ENCODE measurements around the gene LGALS3BP.

Gene LGALS3BP

GRCh38 chr17:78999056-78999768 is 19.5 kb upstream of the LGALS3BP start:
- no peak for DNase-seq (ENCODE audit: low read depth in 2 of 2)

- DNase-seq (ENCODE audit: low read depth in 2 of 2): no peak
These were observed 18.8 kb upstream of the LGALS3BP start for GRCh38 chr17:78998311-78999055.

GRCh38 chr17:78997881-78998280 is 18.2 kb upstream of the LGALS3BP start:
- DNase-seq (ENCODE audit: low read depth in 2 of 2): no peak

GRCh38 chr17:78997231-78997741 is 17.6 kb upstream of the LGALS3BP start:
- no peak for DNase-seq (ENCODE audit: low read depth in 2 of 2)

- DNase-seq (ENCODE audit: low read depth in 2 of 2): no peak
These were observed 17.1 kb upstream of the LGALS3BP start for GRCh38 chr17:78996781-78997201.

GRCh38 chr17:78995761-78996451 is 16.2 kb upstream of the LGALS3BP start:
- DNase-seq (ENCODE audit: low read depth in 2 of 2): no peak

GRCh38 chr17:78995022-78995760 is 15.5 kb upstream of the LGALS3BP start:
- no peak for DNase-seq (ENCODE audit: low read depth in 2 of 2)

- no peak for DNase-seq (ENCODE audit: low read depth in 2 of 2)
These were observed 14.4 kb upstream of the LGALS3BP start for GRCh38 chr17:78993981-78994671.

- DNase-seq (ENCODE audit: low read depth in 2 of 2): no peak
These were observed 13.7 kb upstream of the LGALS3BP start for GRCh38 chr17:78993241-78993956.

GRCh38 chr17:78992542-78993212 is 13.0 kb upstream of the LGALS3BP start:
- DNase-seq (ENCODE audit: low read depth in 2 of 2): no peak

GRCh38 chr17:78991906-78992532 is 12.3 kb upstream of the LGALS3BP start:
- DNase-seq (ENCODE audit: low read depth in 2 of 2): no peak

GRCh38 chr17:78991017-78991738 is 11.5 kb upstream of the LGALS3BP start:
- DNase-seq (ENCODE audit: low read depth in 2 of 2): no peak

- DNase-seq (ENCODE audit: low read depth in 2 of 2): no peak
These were observed 10.8 kb upstream of the LGALS3BP start for GRCh38 chr17:78990349-78991016.

GRCh38 chr17:78988152-78988551 is 8.4 kb upstream of the LGALS3BP start:
- DNase-seq (ENCODE audit: low read depth in 2 of 2): no peak

- no peak for DNase-seq (ENCODE audit: low read depth in 2 of 2)
These were observed 7.1 kb upstream of the LGALS3BP start for GRCh38 chr17:78986649-78987328.

GRCh38 chr17:78986048-78986648 is 6.4 kb upstream of the LGALS3BP start:
- no peak for DNase-seq (ENCODE audit: low read depth in 2 of 2)

GRCh38 chr17:78985395-78985794 is 5.7 kb upstream of the LGALS3BP start:
- DNase-seq (ENCODE audit: low read depth in 2 of 2): no peak
